ENCODE measurements around the gene CFD.

GRCh38 chr19:898663-899062 is 39.2 kb downstream of the CFD start:
- TF ChIP-seq CTCF (IDR thresholded peaks at IDR 0.05) (no peak), EZH2 (IDR thresholded peaks at IDR 0.05) (no peak)
